ENCODE data around the gene TAGAP.
"Not testable (repeated sequence)": the region's sequence is repeated elsewhere in the genome, so short reads cannot be mapped to it uniquely, and the experiment has no call there.

GRCh38 chr6:159010037-159010612, 34.7 kb downstream of the TAGAP start:
- TF ChIP-seq CTCF (IDR thresholded peaks at IDR 0.05; ENCODE audit: control extremely low read depth in 1 of 3, insufficient read depth in 1 of 3, low read depth in 1 of 3, low read length in 3 of 3); ATF3 (IDR thresholded peaks at IDR 0.05; ENCODE audit: insufficient read depth, low read depth, low read length); USF2 (IDR thresholded peaks at IDR 0.05; ENCODE audit: low read length); ATF2 (IDR thresholded peaks at IDR 0.05; ENCODE audit: low read length); SP1 (IDR thresholded peaks at IDR 0.05; ENCODE audit: low read depth, low read length); EZH2 (IDR thresholded peaks at IDR 0.05; ENCODE audit: low read depth, low read length, severe bottlenecking): not testable (repeated sequence)
